Choroid plexus epithelial cell (primary cell): ENCODE measurements around the gene LRRC59.

ENCODE experiments used
- DNase-seq: peaks from one replicate; pipeline ENCODE4 v3.0.0-alpha.2; 2010; ENCODE audit warnings: low read depth
- H3K4me3 ChIP-seq: 2 replicates; pipeline ENCODE4 v1.5.1; 2011; ENCODE audit warnings: low read depth, mild to moderate bottlenecking, control low read depth, low read length, moderate library complexity
- CTCF ChIP-seq: conservative IDR thresholded peaks from 2 replicates; pipeline ENCODE4 v1.5.1; 2011; ENCODE audit warnings: low read depth, mild to moderate bottlenecking, control low read depth, inconsistent platforms, low read length, moderate library complexity

LRRC59 gene

DNA sequence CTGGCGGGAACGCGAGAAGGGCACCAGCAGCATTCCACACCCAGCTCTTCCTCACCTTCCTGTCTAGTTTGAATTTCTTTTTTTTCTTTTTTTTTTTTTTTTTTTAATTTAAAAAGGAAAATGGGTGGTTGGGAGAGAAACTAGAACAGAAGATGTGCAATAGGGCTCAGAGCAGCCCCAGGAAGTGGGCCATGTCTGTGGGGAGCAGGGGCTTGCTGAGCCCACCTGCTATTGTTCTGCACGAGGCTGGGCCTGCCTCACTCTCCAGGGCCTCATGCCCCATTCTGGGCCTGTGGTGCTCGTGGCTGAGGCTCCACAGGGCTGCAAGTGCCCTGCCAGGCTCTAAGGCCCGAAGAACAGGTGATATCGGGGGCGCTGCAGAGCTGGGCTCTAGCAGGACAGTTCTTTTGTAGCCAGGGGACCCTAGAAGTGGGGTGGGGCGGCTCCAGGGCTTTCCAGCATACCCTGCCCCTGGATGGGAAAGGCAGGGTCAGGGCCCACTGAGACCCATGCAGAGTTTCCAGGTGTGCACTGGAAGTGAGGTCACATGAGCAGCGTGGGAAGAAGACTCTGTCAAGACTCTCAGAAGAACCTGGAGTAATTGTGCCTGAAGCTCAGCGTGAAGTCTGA is 36.7 kb downstream of the LRRC59 start:
- DNase-seq: no peak
- no peak for TF ChIP-seq CTCF
- no peak overlapping the region for H3K4me3 ChIP-seq

DNA sequence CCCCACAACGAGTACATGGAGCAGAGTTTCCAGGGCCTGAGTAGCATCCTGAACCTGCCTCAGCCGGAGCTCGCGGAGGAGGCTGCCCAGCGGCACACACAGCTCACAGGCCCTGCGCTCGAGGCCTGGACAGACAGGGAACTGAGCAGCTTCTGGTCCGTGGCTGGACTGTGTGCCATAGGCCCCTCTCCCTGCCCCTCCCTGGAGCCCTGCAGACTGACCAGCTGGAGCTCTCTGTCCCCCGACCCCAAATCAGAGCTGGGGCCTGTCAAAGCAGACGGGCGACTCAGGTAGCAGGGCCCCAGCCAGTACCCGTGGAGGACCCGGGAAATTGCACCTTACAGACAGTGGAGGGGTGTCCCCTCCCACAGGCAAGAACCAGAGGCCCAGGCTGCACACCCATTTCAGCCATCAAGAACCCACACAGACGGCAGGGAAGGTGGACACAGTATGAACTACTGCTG is 37.3 kb downstream of the LRRC59 start:
- no peak for DNase-seq
- no peak overlapping the region for H3K4me3 ChIP-seq
- TF ChIP-seq CTCF: no peak

- DNase-seq: no peak
- H3K4me3 ChIP-seq: no peak overlapping the region
- TF ChIP-seq CTCF: no peak
These were observed 38.2 kb downstream of the LRRC59 start for GRCh38 chr17:50359005-50359699.

DNA sequence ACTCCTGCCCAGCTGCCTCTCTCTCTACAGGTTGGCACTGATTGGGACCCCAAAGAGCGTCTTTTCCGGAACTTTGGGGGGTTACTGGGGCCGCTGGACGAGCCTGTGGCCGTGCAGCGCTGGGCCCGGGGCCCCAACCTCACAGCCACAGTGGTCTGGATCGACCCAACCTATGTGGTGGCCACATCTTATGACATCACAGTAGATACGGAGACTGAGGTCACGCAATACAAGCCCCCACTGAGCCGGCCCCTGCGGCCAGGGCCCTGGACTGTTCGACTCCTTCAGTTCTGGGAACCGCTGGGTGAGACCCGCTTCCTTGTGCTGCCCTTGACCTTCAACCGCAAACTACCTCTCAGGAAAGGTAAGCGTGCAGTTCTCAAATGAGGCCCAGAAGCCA is 39.1 kb downstream of the LRRC59 start:
- no peak overlapping the region for H3K4me3 ChIP-seq
- TF ChIP-seq CTCF: no peak
- no peak for DNase-seq

DNA sequence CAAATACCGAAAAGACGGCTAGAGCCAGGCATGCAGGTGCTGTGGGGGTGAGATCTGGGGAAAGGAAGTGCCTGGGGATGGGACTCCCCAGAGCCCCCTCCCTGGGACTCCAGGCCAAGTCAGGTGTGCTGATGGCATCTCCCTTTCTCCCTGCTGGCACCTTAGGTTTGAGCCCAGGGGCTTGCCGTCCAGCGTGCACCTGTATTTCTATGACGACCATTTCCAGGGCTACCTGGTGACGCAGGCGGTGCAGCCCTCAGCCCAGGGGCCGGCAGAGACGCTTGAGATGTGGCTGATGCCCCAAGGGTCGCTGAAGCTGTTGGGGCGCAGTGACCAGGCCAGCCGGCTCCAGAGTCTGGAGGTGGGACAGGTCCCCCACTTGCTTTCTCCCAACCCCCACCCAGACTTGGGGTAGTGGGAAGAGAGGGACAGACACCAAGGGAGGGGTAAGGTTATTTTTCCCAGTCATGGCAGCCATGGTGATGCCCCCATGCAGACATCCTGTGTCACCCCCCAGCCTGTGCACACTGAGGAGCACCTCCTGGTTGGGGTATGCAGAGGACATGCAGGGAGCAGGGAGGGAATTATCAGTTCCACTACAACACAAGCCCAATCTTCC is 40.3 kb downstream of the LRRC59 start:
- H3K4me3 ChIP-seq: no peak overlapping the region
- no peak for DNase-seq
- no peak for TF ChIP-seq CTCF

- no peak for DNase-seq
- no peak overlapping the region for H3K4me3 ChIP-seq
- no peak for TF ChIP-seq CTCF
These were observed 40.9 kb downstream of the LRRC59 start for GRCh38 chr17:50356418-50356817.
